Measurements from ENCODE around the gene DDX41.

DNA sequence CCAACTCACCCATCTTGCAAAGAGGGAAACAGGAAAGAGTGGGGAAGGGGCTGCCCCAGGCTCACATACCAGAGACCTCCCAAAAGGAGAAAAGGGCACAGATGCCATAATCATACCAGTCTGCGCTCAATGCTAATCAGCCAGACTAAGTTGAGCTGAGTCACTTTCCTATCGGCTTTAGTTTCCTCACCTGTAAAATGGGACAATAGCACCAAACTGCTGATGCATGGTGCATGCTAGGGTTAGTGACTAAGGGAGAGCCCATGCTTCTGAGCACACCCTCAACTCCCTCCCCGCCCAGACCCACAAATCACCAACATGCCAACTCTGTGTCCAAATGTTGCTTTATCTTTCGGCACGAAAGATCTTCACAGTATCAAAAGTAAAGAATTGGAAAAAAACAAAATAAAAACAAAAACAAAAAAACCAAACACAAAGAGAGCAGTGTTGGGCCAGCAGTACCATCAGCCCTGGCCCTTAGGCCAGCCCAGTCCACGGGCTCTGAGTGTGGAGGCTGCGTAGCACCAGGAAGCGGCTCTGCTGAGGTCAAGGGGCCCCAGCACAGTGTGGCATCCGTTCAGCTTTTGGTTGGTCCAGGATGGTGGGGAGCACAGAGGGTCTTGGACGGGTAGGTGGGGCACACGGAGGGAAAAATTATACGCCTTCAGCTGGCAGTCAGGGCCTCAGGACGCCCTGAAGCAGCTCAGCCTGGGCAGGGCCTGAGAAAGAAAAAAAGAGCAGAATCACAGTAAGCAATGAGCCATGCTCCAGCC, 2.9 kb upstream of the DDX41 start:
- TF ChIP-seq ASH2L (IDR thresholded peaks at IDR 0.05; ENCODE audit: borderline replicate concordance, low read depth): no peak
- TF ChIP-seq NFYB (IDR thresholded peaks at IDR 0.05; ENCODE audit: insufficient read depth, low read depth, low read length): no peak
- TF ChIP-seq, protein P1, sequence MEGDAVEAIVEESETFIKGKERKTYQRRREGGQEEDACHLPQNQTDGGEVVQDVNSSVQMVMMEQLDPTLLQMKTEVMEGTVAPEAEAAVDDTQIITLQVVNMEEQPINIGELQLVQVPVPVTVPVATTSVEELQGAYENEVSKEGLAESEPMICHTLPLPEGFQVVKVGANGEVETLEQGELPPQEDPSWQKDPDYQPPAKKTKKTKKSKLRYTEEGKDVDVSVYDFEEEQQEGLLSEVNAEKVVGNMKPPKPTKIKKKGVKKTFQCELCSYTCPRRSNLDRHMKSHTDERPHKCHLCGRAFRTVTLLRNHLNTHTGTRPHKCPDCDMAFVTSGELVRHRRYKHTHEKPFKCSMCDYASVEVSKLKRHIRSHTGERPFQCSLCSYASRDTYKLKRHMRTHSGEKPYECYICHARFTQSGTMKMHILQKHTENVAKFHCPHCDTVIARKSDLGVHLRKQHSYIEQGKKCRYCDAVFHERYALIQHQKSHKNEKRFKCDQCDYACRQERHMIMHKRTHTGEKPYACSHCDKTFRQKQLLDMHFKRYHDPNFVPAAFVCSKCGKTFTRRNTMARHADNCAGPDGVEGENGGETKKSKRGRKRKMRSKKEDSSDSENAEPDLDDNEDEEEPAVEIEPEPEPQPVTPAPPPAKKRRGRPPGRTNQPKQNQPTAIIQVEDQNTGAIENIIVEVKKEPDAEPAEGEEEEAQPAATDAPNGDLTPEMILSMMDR (IDR thresholded peaks at IDR 0.05 in 2 of 3, conservative IDR thresholded peaks at IDR 0.05 in 1 of 3; ENCODE audit: control insufficient read depth in 2 of 3, extremely low read depth in 1 of 3, insufficient read depth in 1 of 3, low read depth in 3 of 3, low read length in 3 of 3): no peak
- no peak for TF ChIP-seq RAD51 (IDR thresholded peaks at IDR 0.05)
- TF ChIP-seq NFXL1 (IDR thresholded peaks at IDR 0.05; ENCODE audit: borderline replicate concordance): no peak
- no peak for TF ChIP-seq POLR2A (IDR thresholded peaks at IDR 0.05; ENCODE audit: low read depth, low read length)
- TF ChIP-seq, protein P2, sequence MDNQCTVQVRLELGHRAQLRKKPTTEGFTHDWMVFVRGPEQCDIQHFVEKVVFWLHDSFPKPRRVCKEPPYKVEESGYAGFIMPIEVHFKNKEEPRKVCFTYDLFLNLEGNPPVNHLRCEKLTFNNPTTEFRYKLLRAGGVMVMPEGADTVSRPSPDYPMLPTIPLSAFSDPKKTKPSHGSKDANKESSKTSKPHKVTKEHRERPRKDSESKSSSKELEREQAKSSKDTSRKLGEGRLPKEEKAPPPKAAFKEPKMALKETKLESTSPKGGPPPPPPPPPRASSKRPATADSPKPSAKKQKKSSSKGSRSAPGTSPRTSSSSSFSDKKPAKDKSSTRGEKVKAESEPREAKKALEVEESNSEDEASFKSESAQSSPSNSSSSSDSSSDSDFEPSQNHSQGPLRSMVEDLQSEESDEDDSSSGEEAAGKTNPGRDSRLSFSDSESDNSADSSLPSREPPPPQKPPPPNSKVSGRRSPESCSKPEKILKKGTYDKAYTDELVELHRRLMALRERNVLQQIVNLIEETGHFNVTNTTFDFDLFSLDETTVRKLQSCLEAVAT (IDR thresholded peaks at IDR 0.05): no peak
- TF ChIP-seq RCOR1 (conservative IDR thresholded peaks at IDR 0.05; ENCODE audit: low read depth, low read length): no peak
- no peak for TF ChIP-seq CBX5 (IDR thresholded peaks at IDR 0.05; ENCODE audit: low read depth)
- no peak for TF ChIP-seq POLR2AphosphoS5 (IDR thresholded peaks at IDR 0.05; ENCODE audit: low read length)
- TF ChIP-seq ATF3 (IDR thresholded peaks at IDR 0.05; ENCODE audit: borderline replicate concordance, extremely low read depth, low read depth, low read length): no peak

All from GM12878 (cell line).